ENCODE measurements around the gene MARK3. TPM values are rescaled to one million over a fixed set of nuclear protein-coding genes. Genes with fewer than 3 reads are reported as not detected.

Gene MARK3
- total and polyA plus RNA-seq, 2 donors from 2014 or later: 39.8 to 83.1 TPM

DNA sequence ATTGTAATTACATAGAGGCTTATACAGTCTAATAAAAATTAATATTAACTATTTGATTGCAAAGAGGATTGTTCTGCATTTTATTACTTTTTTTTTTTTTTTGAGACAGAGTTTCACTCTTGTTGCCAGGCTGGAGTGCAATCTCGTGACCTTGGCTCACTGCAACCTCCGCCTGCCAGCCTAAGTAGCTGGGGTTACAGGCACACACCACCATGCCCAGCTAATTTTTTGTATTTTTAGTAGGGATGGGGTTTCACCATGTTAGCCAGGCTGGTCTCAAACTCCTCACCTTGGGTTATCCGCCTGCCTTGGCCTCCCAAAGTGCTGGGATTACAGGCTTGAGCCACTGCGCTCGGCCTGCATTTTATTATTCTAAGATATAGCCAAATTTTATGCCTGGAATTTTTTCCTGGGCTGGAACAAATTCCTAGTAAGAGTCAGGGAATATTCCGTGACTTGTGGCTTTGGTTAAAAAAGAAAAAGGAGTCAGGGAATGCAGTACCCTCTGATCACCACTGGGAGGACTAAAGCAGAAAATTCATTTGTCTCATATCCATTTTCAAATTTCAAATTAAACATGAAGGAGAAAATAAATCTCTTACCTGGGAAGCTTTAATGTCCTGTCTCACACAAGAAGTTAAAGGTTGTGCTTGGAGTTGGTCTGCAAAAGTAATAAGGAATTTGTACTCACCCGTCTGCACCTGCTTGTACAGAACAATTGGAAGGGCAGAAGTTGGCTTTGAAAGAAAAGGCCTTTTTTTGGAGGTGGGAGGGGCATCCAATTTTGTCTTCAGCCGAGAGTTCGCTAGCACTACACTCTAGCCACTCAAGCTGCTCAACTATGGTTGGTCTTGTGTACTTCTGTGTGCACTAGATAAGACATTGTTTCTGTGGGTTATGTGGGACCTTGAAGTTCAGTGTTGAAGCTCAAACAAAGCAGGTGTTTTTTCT is 8.7 kb downstream of the MARK3 start:
- no peaks in the 10 kb centered on the region for H3K9me3 ChIP-seq (ENCODE audit: control insufficient read depth in 2 of 3, insufficient read depth in 1 of 3, low read length in 3 of 3)
- no peak for DNase-seq
- no peak overlapping the region for H3K9ac ChIP-seq (ENCODE audit: low read length in 3 of 3)
- peak overlapping the region in 1 of 2 donors; percentile 9 for H3K27ac ChIP-seq (ENCODE audit: low read depth in 2 of 2, low read length in 2 of 2)
- peaks cover 2 to 24% (median 14%) of the 10 kb centered on the region in 3 donors for H3K4me1 ChIP-seq (ENCODE audit: control insufficient read depth in 2 of 3, insufficient read depth in 2 of 3, low read depth in 1 of 3, low read length in 3 of 3)
- TF ChIP-seq, protein P1, sequence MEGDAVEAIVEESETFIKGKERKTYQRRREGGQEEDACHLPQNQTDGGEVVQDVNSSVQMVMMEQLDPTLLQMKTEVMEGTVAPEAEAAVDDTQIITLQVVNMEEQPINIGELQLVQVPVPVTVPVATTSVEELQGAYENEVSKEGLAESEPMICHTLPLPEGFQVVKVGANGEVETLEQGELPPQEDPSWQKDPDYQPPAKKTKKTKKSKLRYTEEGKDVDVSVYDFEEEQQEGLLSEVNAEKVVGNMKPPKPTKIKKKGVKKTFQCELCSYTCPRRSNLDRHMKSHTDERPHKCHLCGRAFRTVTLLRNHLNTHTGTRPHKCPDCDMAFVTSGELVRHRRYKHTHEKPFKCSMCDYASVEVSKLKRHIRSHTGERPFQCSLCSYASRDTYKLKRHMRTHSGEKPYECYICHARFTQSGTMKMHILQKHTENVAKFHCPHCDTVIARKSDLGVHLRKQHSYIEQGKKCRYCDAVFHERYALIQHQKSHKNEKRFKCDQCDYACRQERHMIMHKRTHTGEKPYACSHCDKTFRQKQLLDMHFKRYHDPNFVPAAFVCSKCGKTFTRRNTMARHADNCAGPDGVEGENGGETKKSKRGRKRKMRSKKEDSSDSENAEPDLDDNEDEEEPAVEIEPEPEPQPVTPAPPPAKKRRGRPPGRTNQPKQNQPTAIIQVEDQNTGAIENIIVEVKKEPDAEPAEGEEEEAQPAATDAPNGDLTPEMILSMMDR (IDR thresholded peaks at IDR 0.05; ENCODE audit: borderline replicate concordance, extremely low read depth, insufficient read depth): peak; percentile 75
- intact Hi-C loops (cut with DNase I): no loop called here
- no peaks in the 10 kb centered on the region for H3K36me3 ChIP-seq (ENCODE audit: control insufficient read depth in 2 of 3, insufficient read depth in 3 of 3, low read length in 3 of 3)
- FAIRE-seq: no peak
- no peaks in the 10 kb centered on the region for H3K27me3 ChIP-seq (ENCODE audit: control insufficient read depth, insufficient read depth, low read length)
- peak overlapping the region in 1 of 3 donors; percentile 37 for H3K4me3 ChIP-seq (ENCODE audit: low read length in 3 of 3)

DNA sequence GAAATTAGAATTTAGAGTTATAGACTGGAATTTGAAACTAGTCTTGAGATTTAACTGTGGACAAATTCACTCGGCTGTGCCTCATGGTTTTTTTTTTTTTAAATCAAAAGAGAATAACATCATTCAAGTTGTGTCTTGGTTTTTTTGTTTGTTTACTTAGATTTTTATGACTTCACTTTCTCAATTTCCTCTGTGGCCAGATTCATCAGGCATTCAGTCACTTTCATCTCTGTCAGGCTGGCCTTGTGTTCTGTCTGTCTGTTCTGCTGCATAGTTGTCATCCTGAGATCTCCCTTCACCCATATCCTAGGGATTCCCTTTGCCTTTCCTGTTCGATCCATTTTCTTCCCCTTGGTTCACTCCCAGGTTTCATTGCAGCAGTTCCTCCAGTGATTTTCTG is 10.0 kb downstream of the MARK3 start:
- Histone ChIP-seq H3K27ac (ENCODE audit: low read depth in 2 of 2, low read length in 2 of 2) (no peak overlapping the region), H3K27me3 (ENCODE audit: control insufficient read depth, insufficient read depth, low read length) (no peaks in the 10 kb centered on the region), H3K36me3 (ENCODE audit: control insufficient read depth in 2 of 3, insufficient read depth in 3 of 3, low read length in 3 of 3) (no peaks in the 10 kb centered on the region), H3K4me1 (ENCODE audit: control insufficient read depth in 2 of 3, insufficient read depth in 2 of 3, low read depth in 1 of 3, low read length in 3 of 3) (peaks cover 2 to 28% (median 15%) of the 10 kb centered on the region in 3 donors), H3K4me3 (ENCODE audit: low read length in 3 of 3) (no peak overlapping the region), H3K9me3 (ENCODE audit: control insufficient read depth in 2 of 3, insufficient read depth in 1 of 3, low read length in 3 of 3) (no peaks in the 10 kb centered on the region), H3K9ac (ENCODE audit: low read length in 3 of 3) (no peak overlapping the region)
- DNase-seq (no peak), FAIRE-seq (no peak)
- TF ChIP-seq, protein P1 (IDR thresholded peaks at IDR 0.05; ENCODE audit: borderline replicate concordance, extremely low read depth, insufficient read depth): no peak
- intact Hi-C loops (cut with DNase I): no loop called here

DNA sequence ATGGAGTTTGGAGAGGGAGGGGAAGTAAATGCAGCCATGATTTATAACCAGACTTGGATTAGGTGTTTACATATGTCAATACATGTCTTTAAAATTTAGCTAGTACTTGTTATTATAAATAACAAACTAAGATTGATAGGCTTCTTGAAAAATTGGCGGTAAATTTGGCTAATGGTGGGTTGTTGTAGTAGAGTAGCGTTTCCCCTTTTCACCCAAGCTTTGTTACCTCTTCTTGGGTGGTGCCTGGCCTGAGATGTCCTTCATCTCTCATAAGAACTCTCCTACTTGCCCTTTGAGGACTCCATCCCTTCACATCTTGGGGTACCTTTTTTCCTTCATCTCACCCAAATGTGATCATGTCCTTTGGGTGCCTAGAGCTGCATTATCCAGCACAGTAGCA is 11.2 kb downstream of the MARK3 start:
- no peak overlapping the region for H3K27ac ChIP-seq (ENCODE audit: low read depth in 2 of 2, low read length in 2 of 2)
- peaks cover 5 to 32% (median 21%) of the 10 kb centered on the region in 3 donors for H3K4me1 ChIP-seq (ENCODE audit: control insufficient read depth in 2 of 3, insufficient read depth in 2 of 3, low read depth in 1 of 3, low read length in 3 of 3)
- intact Hi-C loops (cut with DNase I): no loop called here
- H3K36me3 ChIP-seq (ENCODE audit: control insufficient read depth in 2 of 3, insufficient read depth in 3 of 3, low read length in 3 of 3): no peaks in the 10 kb centered on the region
- DNase-seq (no peak), FAIRE-seq (no peak)
- H3K27me3 ChIP-seq (ENCODE audit: control insufficient read depth, insufficient read depth, low read length): no peaks in the 10 kb centered on the region
- H3K9me3 ChIP-seq (ENCODE audit: control insufficient read depth in 2 of 3, insufficient read depth in 1 of 3, low read length in 3 of 3): no peaks in the 10 kb centered on the region
- no peak overlapping the region for H3K4me3 ChIP-seq (ENCODE audit: low read length in 3 of 3)
- TF ChIP-seq, protein P1 (IDR thresholded peaks at IDR 0.05; ENCODE audit: borderline replicate concordance, extremely low read depth, insufficient read depth): no peak
- no peak overlapping the region for H3K9ac ChIP-seq (ENCODE audit: low read length in 3 of 3)
